ENCODE data around the gene CD81. TPM values are rescaled to one million over a fixed set of nuclear protein-coding genes. Genes with fewer than 3 reads are reported as not detected.
A peak's percentile ranks its signal among the peaks of the same experiment; 100 is the strongest.

CD81 gene
- total and polyA plus RNA-seq, 5 experiments from 2014 or later, result 15.3 to 92.1 (median 62.0) TPM

- Mint-ChIP-seq H3K9me3 (no peaks in the 10 kb centered on the region), H3K27ac (peak overlapping the region in 1 of 10 donors; percentile 3), H3K36me3 (peaks cover 0 to 15% (median 0%) of the 10 kb centered on the region in 3 donors), H3K27me3 (no peaks in the 10 kb centered on the region), H3K4me3 (no peak overlapping the region), H3K4me1 (peaks cover 0 to 10% (median 2%) of the 10 kb centered on the region in 4 donors)
- DNase-seq (no peak), ATAC-seq (no peak)
- POLR2A ChIA-PET, result interaction anchor here (8.2 kb wide), 1 partner anchor 104 kb away, joined by 113 read pairs; the partner anchor contains the start of genes C11orf21 and TSPAN32
These were observed 29.8 kb downstream of the CD81 start for GRCh38 chr11:2406878-2407410.

GRCh38 chr11:2408671-2409070 is 31.6 kb downstream of the CD81 start:
- Mint-ChIP-seq H3K27ac (no peak overlapping the region), H3K9me3 (no peaks in the 10 kb centered on the region), H3K4me1 (no peaks in the 10 kb centered on the region), H3K4me3 (no peak overlapping the region), H3K36me3 (peaks cover 0 to 2% (median 0%) of the 10 kb centered on the region in 3 donors), H3K27me3 (no peaks in the 10 kb centered on the region)
- ATAC-seq, result no peak
- POLR2A ChIA-PET, result interaction anchor here (1.3 kb wide), 1 partner anchor 106 kb away, joined by 3 read pairs; no protein-coding TSS in a partner anchor
- DNase-seq, result no peak

DNA sequence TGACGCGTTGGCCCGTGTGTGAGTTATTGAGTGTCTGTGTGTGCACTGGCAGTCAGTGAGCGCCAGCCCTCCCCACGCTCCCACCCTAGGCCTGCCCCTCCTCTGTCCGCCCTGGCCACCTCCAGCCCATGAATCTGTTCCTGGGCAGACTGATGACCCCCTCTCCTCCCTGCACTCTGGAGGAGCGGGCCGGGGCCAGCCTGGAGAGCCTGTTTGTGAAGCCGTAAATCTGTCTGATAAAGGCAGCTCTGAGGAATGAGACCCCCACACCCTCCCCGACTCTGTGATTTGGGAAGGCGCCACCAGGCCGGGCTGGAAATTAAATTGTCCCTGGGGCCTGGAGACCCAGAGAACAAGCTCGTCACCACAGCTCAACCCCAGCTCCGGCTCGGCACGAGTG is 32.0 kb downstream of the CD81 start:
- Mint-ChIP-seq H3K4me3 (no peak overlapping the region), H3K36me3 (no peaks in the 10 kb centered on the region), H3K27ac (peak overlapping the region in 1 of 10 donors; percentile 18), H3K9me3 (no peaks in the 10 kb centered on the region), H3K4me1 (no peaks in the 10 kb centered on the region), H3K27me3 (no peaks in the 10 kb centered on the region)
- POLR2A ChIA-PET, result interaction anchor here (1.0 to 1.3 kb wide), 2 partner anchors 107 to 111 kb away, joined by 3 read pairs; no protein-coding TSS in a partner anchor
- no peak for DNase-seq
- ATAC-seq, result no peak

GRCh38 chr11:2409611-2410468 is 32.7 kb downstream of the CD81 start:
- Mint-ChIP-seq H3K36me3 (no peaks in the 10 kb centered on the region), H3K27me3 (no peaks in the 10 kb centered on the region), H3K27ac (no peak overlapping the region), H3K9me3 (no peaks in the 10 kb centered on the region), H3K4me3 (no peak overlapping the region), H3K4me1 (no peaks in the 10 kb centered on the region)
- POLR2A ChIA-PET, result interaction anchor here (1.0 kb wide), 1 partner anchor 112 kb away, joined by 3 read pairs; no protein-coding TSS in a partner anchor
- ATAC-seq (no peak), DNase-seq (no peak)

DNA sequence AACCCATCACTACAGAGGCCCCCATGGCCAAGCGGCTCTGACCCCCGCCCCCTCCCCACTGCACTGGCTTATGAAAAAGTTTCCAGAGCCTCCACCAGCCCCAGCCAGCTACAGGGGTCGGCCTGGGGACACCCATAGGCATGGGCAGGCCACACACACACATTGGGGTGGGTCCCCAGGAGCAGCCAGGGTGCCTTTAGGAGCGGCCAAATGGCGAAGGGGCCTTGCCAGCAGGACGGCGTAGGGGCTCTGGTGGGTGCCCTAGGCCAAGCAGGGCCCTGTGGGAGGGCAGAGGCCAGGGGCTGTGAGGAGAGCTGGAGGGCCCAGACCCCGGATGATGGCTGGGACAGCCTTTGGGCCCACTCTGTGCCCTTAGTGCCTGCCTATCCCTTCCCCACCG is 33.5 kb downstream of the CD81 start:
- Mint-ChIP-seq H3K4me1 (no peaks in the 10 kb centered on the region), H3K9me3 (no peaks in the 10 kb centered on the region), H3K4me3 (no peak overlapping the region), H3K27ac (no peak overlapping the region), H3K36me3 (no peaks in the 10 kb centered on the region), H3K27me3 (no peaks in the 10 kb centered on the region)
- ATAC-seq (no peak), DNase-seq (no peak)
- POLR2A ChIA-PET, result no interaction called here

- no peak for ATAC-seq
- no peaks in the 10 kb centered on the region for H3K4me1 Mint-ChIP-seq
- peak overlapping the region in 1 of 10 donors; percentile 74 for H3K27ac Mint-ChIP-seq
- no peak overlapping the region for H3K4me3 Mint-ChIP-seq
- no peak for DNase-seq
- POLR2A ChIA-PET, result no interaction called here
- no peaks in the 10 kb centered on the region for H3K9me3 Mint-ChIP-seq
- H3K27me3 Mint-ChIP-seq, result no peaks in the 10 kb centered on the region
- no peaks in the 10 kb centered on the region for H3K36me3 Mint-ChIP-seq
These were observed 34.6 kb downstream of the CD81 start for GRCh38 chr11:2411446-2412305.

DNA sequence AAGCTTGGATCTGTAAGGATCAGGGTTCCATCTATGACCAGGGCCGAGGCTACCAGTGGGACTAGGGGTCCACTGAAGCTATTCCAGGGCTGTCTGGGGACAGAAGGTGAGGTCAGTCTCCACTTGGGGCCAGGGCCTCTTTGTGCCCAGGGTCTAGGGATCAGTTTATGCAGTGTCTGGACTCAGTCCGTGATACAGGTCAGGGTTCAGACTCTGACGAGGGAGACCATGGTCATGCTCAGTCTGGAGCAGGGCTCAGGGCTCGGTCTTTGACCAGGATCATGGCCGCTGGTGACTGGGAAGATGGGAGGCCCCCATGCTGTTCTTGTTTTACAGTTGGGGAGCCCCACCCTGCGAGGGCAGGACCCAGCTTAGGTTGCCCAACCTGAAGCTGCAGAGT is 35.2 kb downstream of the CD81 start:
- Mint-ChIP-seq H3K27ac (no peak overlapping the region), H3K27me3 (no peaks in the 10 kb centered on the region), H3K4me1 (no peaks in the 10 kb centered on the region), H3K9me3 (no peaks in the 10 kb centered on the region), H3K36me3 (no peaks in the 10 kb centered on the region), H3K4me3 (no peak overlapping the region)
- POLR2A ChIA-PET, result no interaction called here
- ATAC-seq (no peak), DNase-seq (no peak)

- no peaks in the 10 kb centered on the region for H3K36me3 Mint-ChIP-seq
- H3K9me3 Mint-ChIP-seq, result no peaks in the 10 kb centered on the region
- H3K4me3 Mint-ChIP-seq, result no peak overlapping the region
- H3K27me3 Mint-ChIP-seq, result no peaks in the 10 kb centered on the region
- H3K4me1 Mint-ChIP-seq, result peaks cover 0 to 2% (median 1%) of the 10 kb centered on the region in 4 donors
- peak overlapping the region in 1 of 10 donors; percentile 29 for H3K27ac Mint-ChIP-seq
- POLR2A ChIA-PET, result interaction anchor here (0.6 kb wide), 1 partner anchor 605 kb away, joined by 3 read pairs; no protein-coding TSS in a partner anchor
- ATAC-seq (no peak), DNase-seq (no peak)
These were observed 36.9 kb downstream of the CD81 start for GRCh38 chr11:2413742-2414579.

- ATAC-seq (no peak), DNase-seq (no peak)
- Mint-ChIP-seq H3K9me3 (no peaks in the 10 kb centered on the region), H3K4me1 (peaks cover 0 to 3% (median 1%) of the 10 kb centered on the region in 4 donors), H3K27me3 (no peaks in the 10 kb centered on the region), H3K4me3 (no peak overlapping the region), H3K27ac (no peak overlapping the region), H3K36me3 (no peaks in the 10 kb centered on the region)
- POLR2A ChIA-PET, result no interaction called here
These were observed 37.5 kb downstream of the CD81 start for GRCh38 chr11:2414616-2415015.

- Mint-ChIP-seq H3K36me3 (no peaks in the 10 kb centered on the region), H3K9me3 (no peaks in the 10 kb centered on the region), H3K27ac (no peak overlapping the region), H3K27me3 (no peaks in the 10 kb centered on the region), H3K4me1 (peaks cover 0 to 5% (median 2%) of the 10 kb centered on the region in 4 donors), H3K4me3 (no peak overlapping the region)
- ATAC-seq (no peak), DNase-seq (no peak)
- POLR2A ChIA-PET, result no interaction called here
These were observed 38.1 kb downstream of the CD81 start for GRCh38 chr11:2415171-2415570.

DNA sequence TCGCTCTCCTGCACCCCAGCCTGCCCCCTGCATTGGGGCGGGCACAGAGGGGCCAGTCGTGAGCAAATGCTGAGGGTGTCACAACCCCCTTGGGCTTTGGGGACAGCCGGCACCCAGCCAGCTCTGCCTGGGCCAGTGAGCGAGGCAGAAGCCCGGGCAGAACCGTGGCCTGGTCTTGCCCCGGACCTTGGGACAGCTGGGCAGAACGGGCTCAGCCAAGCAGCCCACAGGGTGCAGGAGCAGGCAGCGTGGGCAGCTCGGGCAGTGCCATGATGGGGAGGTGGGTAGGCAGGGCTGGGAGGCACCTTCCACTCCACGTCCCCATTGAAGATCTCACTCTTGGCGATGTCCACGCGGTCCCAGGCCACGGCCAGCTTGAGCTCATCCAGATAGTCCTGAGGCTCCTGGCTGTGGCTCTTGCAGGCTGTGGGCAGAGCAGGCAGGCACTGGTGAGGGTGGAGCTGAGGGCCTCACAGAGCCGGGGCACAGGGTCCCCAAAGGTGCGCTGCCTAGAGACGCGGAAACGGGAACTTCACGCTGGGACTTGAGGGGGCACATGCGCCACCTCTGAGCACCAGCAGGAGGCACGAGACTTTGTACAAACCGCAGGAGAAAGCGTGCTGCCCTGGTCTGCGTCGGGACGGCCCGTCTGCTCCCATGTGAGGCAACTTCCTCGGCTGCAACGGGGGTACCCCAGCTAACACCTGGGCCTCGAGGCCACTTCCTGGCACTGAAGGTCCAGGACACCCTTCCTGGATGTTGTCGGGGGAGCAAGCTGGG is 38.7 kb downstream of the CD81 start:
- no peak for DNase-seq
- no peak for ATAC-seq
- Mint-ChIP-seq H3K4me3 (no peak overlapping the region), H3K27ac (no peak overlapping the region), H3K27me3 (no peaks in the 10 kb centered on the region), H3K36me3 (no peaks in the 10 kb centered on the region), H3K4me1 (peaks cover 0 to 5% (median 3%) of the 10 kb centered on the region in 4 donors), H3K9me3 (no peaks in the 10 kb centered on the region)
- POLR2A ChIA-PET, result no interaction called here
